ENCODE data around the gene MYMK.

DNA sequence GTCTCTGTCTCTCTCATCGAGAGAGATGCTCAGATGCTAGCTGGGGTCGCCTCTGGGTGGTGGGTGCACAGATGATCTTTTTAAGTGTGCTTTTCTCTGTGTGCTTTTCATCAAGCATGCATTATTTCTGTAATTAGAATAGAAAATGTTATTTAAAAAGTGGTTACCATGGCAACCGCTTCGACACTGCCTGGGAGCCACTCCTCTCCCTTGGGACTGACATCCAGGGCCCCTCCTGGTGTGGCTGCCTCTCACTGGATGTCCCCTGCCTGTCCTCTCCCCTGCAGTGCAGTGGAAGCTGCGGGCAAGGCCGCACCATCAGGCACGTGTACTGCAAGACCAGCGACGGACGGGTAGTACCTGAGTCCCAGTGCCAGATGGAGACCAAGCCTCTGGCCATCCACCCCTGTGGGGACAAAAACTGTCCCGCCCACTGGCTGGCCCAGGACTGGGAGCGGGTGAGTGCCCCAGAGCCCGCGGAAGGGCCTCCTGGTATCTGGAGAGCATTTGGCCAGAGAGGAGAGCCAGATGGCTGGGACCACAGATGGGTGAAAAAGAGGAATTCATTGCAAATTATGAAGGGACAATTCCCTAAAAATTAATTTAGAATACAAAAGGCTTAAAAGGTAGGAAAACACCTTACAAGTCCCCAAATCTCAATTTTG lies 44.5 kb upstream of the MYMK start:
- TF ChIP-seq, protein P1, sequence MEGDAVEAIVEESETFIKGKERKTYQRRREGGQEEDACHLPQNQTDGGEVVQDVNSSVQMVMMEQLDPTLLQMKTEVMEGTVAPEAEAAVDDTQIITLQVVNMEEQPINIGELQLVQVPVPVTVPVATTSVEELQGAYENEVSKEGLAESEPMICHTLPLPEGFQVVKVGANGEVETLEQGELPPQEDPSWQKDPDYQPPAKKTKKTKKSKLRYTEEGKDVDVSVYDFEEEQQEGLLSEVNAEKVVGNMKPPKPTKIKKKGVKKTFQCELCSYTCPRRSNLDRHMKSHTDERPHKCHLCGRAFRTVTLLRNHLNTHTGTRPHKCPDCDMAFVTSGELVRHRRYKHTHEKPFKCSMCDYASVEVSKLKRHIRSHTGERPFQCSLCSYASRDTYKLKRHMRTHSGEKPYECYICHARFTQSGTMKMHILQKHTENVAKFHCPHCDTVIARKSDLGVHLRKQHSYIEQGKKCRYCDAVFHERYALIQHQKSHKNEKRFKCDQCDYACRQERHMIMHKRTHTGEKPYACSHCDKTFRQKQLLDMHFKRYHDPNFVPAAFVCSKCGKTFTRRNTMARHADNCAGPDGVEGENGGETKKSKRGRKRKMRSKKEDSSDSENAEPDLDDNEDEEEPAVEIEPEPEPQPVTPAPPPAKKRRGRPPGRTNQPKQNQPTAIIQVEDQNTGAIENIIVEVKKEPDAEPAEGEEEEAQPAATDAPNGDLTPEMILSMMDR (IDR thresholded peaks at IDR 0.05): no peak
- TF ChIP-seq POLR2A (IDR thresholded peaks at IDR 0.05) (no peak), POLR2AphosphoS5 (IDR thresholded peaks at IDR 0.05) (no peak), EP300 (IDR thresholded peaks at IDR 0.05) (no peak)

All from stomach (tissue), 4 donors.